GM21737 (cell line): Measurements from ENCODE around the gene UCHL5.

Experiments used
- ATAC-seq: cut with Tn5 transposase; IDR thresholded peaks from one replicate; pipeline ENCODE4 v1.9.1; 2021; ENCODE audit warnings: mild to moderate bottlenecking, moderate library complexity; ENCODE audit not compliant: unreplicated experiment

UCHL5 gene

GRCh38 chr1:192969091-192969490, 90.1 kb downstream of the UCHL5 start:
- no peak for ATAC-seq

- ATAC-seq = no peak
Measured at GRCh38 chr1:192968323-192968722, 90.8 kb downstream of the UCHL5 start.

GRCh38 chr1:192967901-192968300, 91.3 kb downstream of the UCHL5 start:
- ATAC-seq = no peak

- ATAC-seq = no peak
Measured at GRCh38 chr1:192967211-192967877, 91.8 kb downstream of the UCHL5 start.

- ATAC-seq = no peak
Measured at GRCh38 chr1:192966073-192966472, 93.1 kb downstream of the UCHL5 start.

- no peak for ATAC-seq
Measured at GRCh38 chr1:192962901-192963300, 96.3 kb downstream of the UCHL5 start.
